ENCODE results near the gene PLXNB2.

The PLXNB2 gene

DNA sequence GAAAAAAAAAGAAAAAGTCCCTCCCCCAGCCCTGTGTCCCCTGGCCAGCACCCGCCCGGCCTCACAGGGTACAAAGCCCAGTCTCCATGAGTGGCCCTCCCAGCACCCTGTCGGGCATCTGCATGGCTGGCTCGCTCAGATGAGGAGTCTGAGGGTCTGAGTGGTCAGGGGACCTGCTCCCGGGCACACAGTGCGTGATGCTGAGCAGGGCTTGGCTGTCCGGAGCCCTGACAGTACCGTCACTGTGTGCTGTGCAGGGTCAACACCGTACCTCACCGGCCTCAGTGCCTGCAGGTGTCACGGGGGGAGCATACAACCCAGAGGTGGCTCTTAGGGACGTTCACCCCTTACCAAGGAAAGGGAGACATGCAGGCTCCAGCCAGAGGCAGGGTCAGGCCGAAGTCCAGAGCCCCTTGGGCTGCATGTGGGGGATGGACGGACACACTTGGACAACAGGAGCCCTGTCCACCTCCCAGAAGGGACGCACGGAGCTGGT is 3.6 kb upstream of the PLXNB2 start:
- DNase-seq: no peak

DNA sequence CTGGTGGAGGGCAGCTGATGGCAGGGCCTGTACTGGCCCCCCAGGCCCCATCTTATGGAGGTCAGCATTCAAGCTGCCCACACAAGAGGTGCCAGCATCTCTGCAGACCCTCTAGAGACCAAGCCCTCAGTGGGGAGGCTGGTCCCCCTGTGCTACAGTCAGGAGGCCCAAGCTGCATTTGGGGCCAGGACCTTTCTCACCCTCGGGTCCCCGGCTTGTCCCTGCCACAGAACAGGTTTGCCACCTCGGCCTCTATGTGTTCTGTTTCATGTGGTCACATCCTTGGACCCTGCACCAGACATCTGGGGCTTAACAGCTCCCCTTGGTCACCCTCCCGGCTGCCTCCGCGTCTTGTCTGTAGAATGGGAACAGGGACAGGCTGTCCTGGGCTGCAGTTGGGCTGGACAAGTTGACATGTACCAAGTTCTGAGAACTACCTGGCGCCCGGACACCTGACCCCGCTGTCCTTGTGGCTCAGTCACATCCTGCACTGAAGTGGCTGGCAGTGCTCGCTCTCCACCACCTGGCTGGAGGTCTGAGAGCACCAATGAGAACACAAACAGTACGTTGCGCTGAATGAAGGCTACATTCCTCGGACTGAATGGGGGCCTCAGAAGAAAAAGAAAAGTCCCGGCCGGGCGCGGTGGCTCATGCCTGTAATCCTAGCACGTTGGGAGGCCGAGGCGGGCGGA is 2.7 kb upstream of the PLXNB2 start:
- no peak for DNase-seq

DNA sequence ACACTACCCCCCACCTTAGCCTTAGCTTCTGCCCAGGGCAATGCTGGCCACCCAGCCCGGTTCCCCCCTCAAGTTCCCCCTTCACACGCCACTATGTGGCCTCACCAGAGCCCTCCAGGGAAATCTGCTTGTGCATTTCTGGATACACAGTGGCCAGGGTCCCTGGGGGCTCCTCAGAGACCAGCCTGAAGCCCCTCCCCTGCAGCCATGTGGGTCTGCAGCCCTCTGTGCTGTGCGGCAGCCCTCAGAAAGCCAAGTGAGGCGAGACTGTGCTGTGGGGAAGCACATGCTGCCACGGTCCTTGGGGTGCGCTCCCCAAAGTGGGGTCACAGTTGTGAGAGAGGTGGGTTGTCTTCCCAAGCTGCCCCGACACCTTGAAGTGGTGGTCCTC is 2.1 kb upstream of the PLXNB2 start:
- no peak for DNase-seq

DNA sequence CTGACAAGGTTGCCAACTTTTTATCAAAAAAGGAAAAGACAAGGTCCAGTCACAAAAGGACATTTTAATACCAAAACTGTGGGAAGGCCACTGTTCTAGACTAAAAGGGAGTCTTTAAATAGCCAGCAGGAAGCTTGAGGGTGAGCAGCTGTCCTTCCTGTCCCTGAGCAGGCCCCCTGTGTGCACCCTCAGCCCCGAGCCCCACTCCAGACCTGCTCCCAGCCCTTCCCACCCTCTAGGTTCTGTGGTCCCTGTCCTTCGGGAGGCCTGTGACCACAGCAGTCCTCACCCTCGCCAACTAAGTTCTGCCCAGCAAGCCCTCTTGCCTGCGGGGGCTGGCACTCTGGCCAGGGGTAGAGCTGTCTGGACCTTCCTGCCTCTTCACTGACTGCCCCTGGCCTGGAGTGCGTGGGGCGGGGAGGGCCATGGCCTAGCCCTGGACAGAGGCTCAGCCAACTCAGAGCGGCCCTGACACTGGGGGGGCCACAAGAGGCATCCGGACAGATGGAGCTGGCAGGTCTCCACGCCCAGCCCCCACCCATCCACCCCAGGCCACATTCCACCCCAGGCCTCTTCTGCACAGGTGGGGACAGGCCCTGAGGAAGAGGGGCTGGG is 1.6 kb upstream of the PLXNB2 start:
- no peak for DNase-seq

- no peak for DNase-seq
These were observed 1.1 kb upstream of the PLXNB2 start for GRCh38 chr22:50308597-50308935.

DNA sequence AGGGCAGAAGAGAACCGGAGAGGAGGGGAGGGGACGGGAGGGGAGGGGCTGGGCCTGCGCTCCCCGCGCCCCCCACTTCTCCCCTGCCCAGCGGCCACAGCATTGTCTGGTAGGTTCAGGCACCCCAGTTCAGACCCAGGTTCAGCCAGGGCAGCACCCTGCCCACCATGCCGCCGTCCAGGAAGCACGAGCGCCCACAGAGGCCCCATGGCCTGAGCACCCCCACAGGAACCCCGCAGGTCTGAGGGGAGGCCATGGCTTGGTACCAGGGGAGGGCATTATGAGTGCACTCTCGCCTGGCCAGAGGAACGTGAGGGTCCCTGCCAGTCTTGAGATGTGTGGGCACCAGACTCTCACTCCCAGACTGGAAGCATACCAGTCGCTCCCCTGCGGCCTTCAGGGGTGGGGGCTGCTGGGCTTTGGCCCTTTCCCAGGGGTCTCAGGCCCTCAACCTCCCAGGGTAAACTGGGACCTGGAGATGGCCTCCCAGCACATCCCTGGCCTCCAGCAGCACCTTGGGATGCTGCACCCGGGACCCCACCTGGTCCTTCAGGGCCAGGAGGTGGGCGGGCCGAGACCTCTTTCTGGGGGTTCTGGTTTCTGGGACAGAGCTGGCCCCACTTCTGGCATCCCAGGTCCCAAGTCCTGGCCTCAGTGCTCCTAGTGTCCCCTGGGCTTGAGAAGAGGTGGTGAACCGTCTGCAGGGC is 597 bp upstream of the PLXNB2 start:
- DNase-seq: no peak

DNA sequence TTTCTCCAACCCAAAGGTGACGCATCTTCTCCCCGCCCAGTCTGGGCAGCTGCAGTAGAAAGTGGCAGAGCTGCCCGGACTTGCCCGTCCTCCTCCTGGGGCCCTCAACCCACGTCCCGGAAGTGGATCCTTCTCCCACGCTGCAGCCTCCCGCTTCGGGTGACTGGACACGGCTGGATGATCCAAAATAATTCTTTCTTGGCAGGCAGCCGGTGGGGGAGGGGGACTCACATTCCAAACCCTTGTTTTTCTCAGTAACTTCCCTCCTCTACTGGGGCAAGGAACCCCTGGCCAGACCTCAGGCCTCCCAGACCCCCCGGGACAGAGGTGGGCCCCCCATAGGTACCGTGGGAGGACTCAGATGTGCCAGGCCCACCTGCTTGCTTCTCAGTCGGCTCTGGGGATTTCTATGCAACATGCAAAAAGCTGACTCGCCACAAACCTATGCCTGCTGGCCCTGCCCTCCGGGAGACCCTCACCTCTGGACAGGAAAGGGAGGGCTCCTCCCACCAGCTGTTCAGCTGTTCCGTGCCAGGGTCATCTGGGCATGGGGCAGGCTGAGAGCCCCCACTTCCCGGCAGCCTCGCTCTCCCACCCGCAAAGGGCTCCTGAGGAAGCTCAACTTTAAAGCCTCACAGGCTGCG is 1.4 kb downstream of the PLXNB2 start:
- DNase-seq: peak; percentile 67

DNA sequence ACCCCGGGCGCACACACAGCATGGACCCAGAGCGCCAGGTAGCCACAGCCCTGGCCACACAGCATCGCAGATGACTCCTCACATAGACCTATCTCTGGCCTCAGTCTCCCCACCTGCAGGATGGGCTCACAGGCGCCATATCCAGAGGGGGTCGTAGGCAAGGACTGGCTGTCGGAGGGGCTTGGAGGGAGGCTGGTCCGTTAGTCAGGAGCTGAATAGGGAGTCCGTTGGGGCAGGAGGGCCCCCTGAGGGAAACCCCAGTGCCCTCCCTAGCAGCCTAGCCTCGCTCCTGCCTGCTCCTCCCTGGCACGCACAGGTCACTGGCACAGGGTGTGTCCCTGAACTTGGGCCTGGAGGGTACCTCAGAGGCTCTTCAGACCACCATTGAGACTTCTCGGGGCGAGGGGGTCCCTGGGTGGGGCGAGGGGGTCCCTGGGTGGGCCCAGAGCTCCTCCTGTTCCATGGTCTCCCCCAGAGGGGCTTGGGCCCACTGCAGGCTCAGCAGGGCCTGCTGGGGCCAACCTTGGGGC is 2.0 kb downstream of the PLXNB2 start:
- no peak for DNase-seq

DNA sequence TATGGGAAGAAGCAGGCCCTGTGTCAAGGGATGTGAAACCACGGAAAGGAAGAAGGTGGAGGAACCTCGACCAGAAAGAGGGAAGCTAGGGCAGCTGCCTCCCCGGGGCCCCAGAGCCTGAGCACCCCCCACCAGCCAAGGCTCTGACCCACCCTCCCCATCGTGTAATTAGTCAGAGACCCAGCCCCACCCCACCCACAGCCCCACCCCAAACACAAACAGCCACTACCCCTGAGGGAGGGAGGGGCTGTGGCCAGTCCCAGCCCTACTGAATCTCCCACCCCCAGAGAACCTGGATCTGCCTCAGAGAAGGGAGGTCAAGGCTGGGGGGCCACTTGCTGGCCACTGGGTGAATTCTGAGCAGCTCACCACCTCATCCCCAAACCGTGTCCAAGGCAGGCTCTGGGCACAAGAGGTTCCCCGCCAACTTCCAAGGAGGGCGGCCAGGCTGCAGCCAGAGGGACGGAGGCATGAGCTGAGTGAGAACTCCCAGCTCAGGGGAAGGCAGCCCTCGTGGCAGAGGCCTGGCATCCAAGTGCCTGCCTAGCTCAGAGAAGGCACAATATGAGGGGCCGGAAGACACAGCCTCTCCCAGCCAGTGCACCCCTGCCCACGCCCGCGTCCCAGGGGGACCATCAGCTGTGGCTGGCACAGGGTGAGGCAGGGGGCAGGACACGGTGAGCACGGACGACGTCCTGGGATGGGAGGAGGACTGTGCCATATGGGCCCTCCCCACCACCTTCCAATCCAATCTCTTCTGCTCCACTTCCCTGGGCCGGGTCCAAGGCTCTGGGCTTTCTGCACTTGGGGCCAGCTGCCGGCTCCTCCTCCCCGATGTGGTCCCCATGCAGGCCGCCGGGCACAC is 2.7 kb downstream of the PLXNB2 start:
- DNase-seq: no peak

- DNase-seq: no peak
These were observed 3.5 kb downstream of the PLXNB2 start for GRCh38 chr22:50303848-50304527.

- no peak for DNase-seq
These were observed 4.0 kb downstream of the PLXNB2 start for GRCh38 chr22:50303515-50303847.

- DNase-seq: peak; percentile 5
These were observed 4.9 kb downstream of the PLXNB2 start for GRCh38 chr22:50302564-50302963.

DNA sequence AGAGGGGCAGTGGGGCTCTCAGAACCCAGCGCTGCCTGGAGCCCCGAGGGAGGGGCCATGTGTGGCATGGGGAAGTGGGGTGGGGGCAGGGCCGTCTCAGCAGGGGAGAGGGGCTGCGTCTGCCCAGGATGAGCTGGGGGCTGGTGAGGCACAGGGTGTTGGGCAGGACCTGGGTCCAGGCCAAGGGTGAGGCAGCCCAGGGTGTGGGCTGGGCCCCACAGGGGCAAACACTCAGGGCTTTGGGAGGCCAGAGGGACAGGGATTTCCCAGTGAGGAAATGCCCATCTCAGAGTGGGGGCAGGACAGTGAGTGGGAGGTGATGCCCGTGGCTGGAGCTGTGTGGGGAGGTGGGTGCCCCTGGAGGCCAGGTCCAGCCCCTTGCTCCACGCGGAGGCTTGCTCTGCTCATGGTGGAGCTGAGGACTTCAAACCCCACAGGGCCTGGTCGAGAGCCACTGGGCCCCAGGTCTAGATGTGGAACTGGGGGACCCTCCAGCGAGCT is 5.4 kb downstream of the PLXNB2 start:
- DNase-seq: no peak

GRCh38 chr22:50301581-50301991 is 5.9 kb downstream of the PLXNB2 start:
- peak; percentile 42 for DNase-seq

- no peak for DNase-seq
These were observed 6.7 kb downstream of the PLXNB2 start for GRCh38 chr22:50300620-50301257.

- DNase-seq: no peak
These were observed 7.4 kb downstream of the PLXNB2 start for GRCh38 chr22:50299785-50300619.

- DNase-seq: no peak
These were observed 8.3 kb downstream of the PLXNB2 start for GRCh38 chr22:50298937-50299784.

DNA sequence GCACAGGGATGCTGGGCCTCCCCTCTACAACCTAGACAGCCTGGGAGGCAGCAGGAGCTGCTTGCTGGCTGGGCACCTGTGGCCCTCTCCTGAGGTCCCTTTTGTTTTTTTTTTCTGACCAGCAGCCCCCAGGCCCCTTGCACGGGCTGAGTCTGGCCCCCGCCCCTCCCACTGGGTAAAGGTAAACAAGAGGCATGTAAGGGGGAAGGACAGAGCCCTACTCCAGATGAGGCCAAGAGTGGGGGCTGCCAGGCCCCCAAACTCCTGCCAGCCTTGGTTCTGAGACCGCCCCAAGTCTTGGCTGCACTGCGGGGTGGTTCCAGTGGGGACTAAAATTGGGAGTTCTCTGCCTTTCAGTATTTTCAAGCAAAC is 9.2 kb downstream of the PLXNB2 start:
- no peak for DNase-seq

DNA sequence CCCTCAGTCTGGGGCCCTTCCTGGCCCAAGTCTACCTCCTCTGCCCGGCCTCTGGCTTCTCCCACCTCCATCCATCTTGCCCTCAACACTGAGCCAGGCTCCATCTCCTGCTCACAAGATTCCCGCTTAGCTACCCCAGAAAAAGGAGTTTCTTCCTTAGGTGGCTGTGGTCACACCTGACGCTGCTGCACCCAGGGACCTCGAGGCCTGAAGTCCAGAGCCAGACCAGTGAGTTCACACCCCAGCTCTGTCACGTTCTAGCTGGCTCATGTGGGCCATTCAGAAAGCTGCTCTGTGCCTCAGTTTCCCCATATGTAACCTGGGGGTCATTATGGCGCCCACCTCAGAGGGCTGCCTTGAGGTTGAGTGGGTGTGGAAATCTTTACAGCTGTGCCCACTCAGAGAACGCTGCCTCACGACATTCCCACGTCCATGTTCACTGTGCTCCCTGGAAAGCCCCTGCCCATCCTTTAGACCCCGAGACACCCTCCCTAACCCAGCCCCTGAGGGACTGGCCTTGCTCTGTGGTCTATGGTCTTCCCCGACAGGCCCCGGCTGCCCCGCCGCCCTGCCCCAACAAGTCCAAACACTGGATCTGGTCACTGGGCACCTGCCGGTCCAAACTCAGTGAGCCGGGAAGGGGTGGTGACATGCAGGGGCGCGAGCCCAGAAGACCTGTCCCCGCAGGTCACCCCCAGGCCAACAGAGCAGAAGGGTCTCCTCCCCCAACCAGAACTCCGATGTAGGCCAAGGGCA is 9.8 kb downstream of the PLXNB2 start:
- no peak for DNase-seq
